ENCODE data around the gene BEST1. TPM values are rescaled to one million over a fixed set of nuclear protein-coding genes. Genes with fewer than 3 reads are reported as not detected.
A peak's percentile ranks its signal among the peaks of the same experiment; 100 is the strongest.

BEST1 gene
- total and polyA plus RNA-seq, 2 of the 13 experiments (the other 11 are each of a cell fraction or from before 2014, with no cell fraction given): 0.09 to 0.65 TPM

- no peak for TF ChIP-seq CBX2 (IDR thresholded peaks at IDR 0.05; ENCODE audit: low read depth, low read length)
- TF ChIP-seq CBX2 (CRISPR knock-in tag; IDR thresholded peaks at IDR 0.05; ENCODE audit: low read depth): no peak
- no peak for TF ChIP-seq SRSF4 (IDR thresholded peaks at IDR 0.05; ENCODE audit: low read depth, low read length, poor library complexity, severe bottlenecking)
- no peak for TF ChIP-seq ZZZ3 (CRISPR knock-in tag; IDR thresholded peaks at IDR 0.05; ENCODE audit: borderline replicate concordance)
- no peak for TF ChIP-seq PBX2 (CRISPR knock-in tag; IDR thresholded peaks at IDR 0.05)
- TF ChIP-seq ZFAT (CRISPR knock-in tag; conservative IDR thresholded peaks at IDR 0.05): no peak
- no peak for TF ChIP-seq AGO2 (optimal IDR thresholded peaks at IDR 0.05; ENCODE audit: low read depth, low read length)
- no peak for TF ChIP-seq DNMT1 (CRISPR knock-in tag; IDR thresholded peaks at IDR 0.05)
- no peak; the same call in 1 of the 2 replicates for TF ChIP-seq SMAD3 (CRISPR knock-in tag; IDR thresholded peaks at IDR 0.05)
- TF ChIP-seq ZNF629 (CRISPR knock-in tag; conservative IDR thresholded peaks at IDR 0.05): 0 out of 2 replicates have a peak, but pooled peaks have one; percentile 47
- TF ChIP-seq ZNF609 (CRISPR knock-in tag; IDR thresholded peaks at IDR 0.05; ENCODE audit: borderline replicate concordance): peak; percentile 52; the same call in 1 of the 2 replicates
- TF ChIP-seq KLF6 (CRISPR knock-in tag; IDR thresholded peaks at IDR 0.05): no peak
- no peak for TF ChIP-seq HBP1 (CRISPR knock-in tag; IDR thresholded peaks at IDR 0.05; ENCODE audit: low read depth)
- no peak for TF ChIP-seq ZFP41 (CRISPR knock-in tag; IDR thresholded peaks at IDR 0.05; ENCODE audit: borderline replicate concordance)
- TF ChIP-seq ZC3H13 (CRISPR knock-in tag; IDR thresholded peaks at IDR 0.05): peak; percentile 33; the same call in 1 of the 2 replicates
- TF ChIP-seq NCOA1 (CRISPR knock-in tag; IDR thresholded peaks at IDR 0.05): no peak
- TF ChIP-seq ZFYVE20 (CRISPR knock-in tag; IDR thresholded peaks at IDR 0.05; ENCODE audit: borderline replicate concordance, low read depth): no peak
- no peak for TF ChIP-seq ZBTB49 (CRISPR knock-in tag; IDR thresholded peaks at IDR 0.05; ENCODE audit: borderline replicate concordance)
- peak; percentile 73; the same call in 1 of the 2 replicates for TF ChIP-seq ZNF563 (CRISPR knock-in tag; IDR thresholded peaks at IDR 0.05)
Measured at GRCh38 chr11:61923166-61924063, 26.7 kb upstream of the BEST1 start (continued).
